T-cell (primary cell): ENCODE measurements around the gene CEMIP. TPM values are rescaled to one million over a fixed set of nuclear protein-coding genes. Genes with fewer than 3 reads are reported as not detected.

ENCODE experiments used
- ATAC-seq, 4 experiments: fragments of 200-7000 bp in 3 of 4; fragments of 150-1000 bp in 1 of 4; cut with Tn5 transposase; replicated peaks in 1 of 4; 1 replicate in 3 of 4; 2 replicates in 1 of 4; pipeline ENCODE4 v1.10.0; 2021; ENCODE audit warnings: moderate library complexity in 3 of 4, mild to moderate bottlenecking in 2 of 4, moderate number of reproducible peaks in 1 of 4
- CTCF ChIA-PET, 2 donors: fragments of 300-600 bp; sonication (Branson Sonifier 250); formaldehyde crosslinking; loops; one replicate each; lab custom pipeline; 2022; ENCODE audit warnings: antibody characterized with exemption in 2 of 2; lab: Charles Lee
- POLR2A ChIA-PET, 2 donors: fragments of 300-600 bp; sonication (Branson Sonifier 250); formaldehyde crosslinking; loops; one replicate each; lab custom pipeline; 2022; ENCODE audit warnings: antibody characterized with exemption in 2 of 2; lab: Charles Lee
- DNase-seq, 35 experiments: peaks; one replicate each; pipeline versions ENCODE4 v3.0.0 to v3.0.0-alpha.2; 2013 to 2023
- H3K27ac ChIP-seq: one replicate; pipeline ENCODE4 v1.5.1; 2013; ENCODE audit warnings: low read length
- H3K27me3 ChIP-seq, 2 experiments: replicated peaks in 1 of 2; 1 replicate in 1 of 2; 2 replicates in 1 of 2; pipeline versions ENCODE4 v1.6.1 to v1.7.0; 2013; ENCODE audit warnings: low read length in 1 of 2, mixed read lengths in 1 of 2; ENCODE audit not compliant: control insufficient read depth in 2 of 2, insufficient read depth in 2 of 2; ENCODE audit errors: extremely low read depth in 1 of 2
- H3K36me3 ChIP-seq, 2 donors: 1 replicate in 1 of 2; 2 replicates in 1 of 2; pipeline versions ENCODE4 v1.6.1 to v1.7.0; 2013; ENCODE audit warnings: low read length in 1 of 2; ENCODE audit not compliant: control insufficient read depth in 2 of 2, insufficient read depth in 1 of 2; ENCODE audit errors: extremely low read depth in 1 of 2
- H3K4me1 ChIP-seq, 2 experiments: 1 replicate in 1 of 2; 2 replicates in 1 of 2; pipeline versions ENCODE4 v1.6.1 to v1.7.0; 2013; ENCODE audit warnings: low read length in 2 of 2, mixed read lengths in 1 of 2; ENCODE audit not compliant: insufficient read depth in 2 of 2, control insufficient read depth in 1 of 2; ENCODE audit errors: extremely low read depth in 1 of 2
- H3K4me3 ChIP-seq, 2 donors: 1 replicate in 1 of 2; 2 replicates in 1 of 2; pipeline versions ENCODE4 v1.5.1 to v1.7.0; 2013; ENCODE audit warnings: mild to moderate bottlenecking in 2 of 2, low read length in 1 of 2, moderate library complexity in 1 of 2; ENCODE audit not compliant: control insufficient read depth in 1 of 2; ENCODE audit errors: extremely low read depth in 1 of 2
- H3K9me3 ChIP-seq: 2 replicates; pipeline ENCODE4 v1.7.0; 2013
- H3K27ac Mint-ChIP-seq, 2 donors: one replicate each; pipeline ENCODE4 v1.8.0; 2020 to 2021; ENCODE audit warnings: mild to moderate bottlenecking in 2 of 2, mixed read lengths in 2 of 2
- H3K27me3 Mint-ChIP-seq, 2 donors: one replicate each; pipeline ENCODE4 v1.8.0; 2021 to 2022; ENCODE audit warnings: mixed read lengths in 2 of 2
- H3K36me3 Mint-ChIP-seq: one replicate; pipeline ENCODE4 v1.8.0; 2021; ENCODE audit warnings: mixed read lengths
- H3K4me1 Mint-ChIP-seq, 3 donors: one replicate each; pipeline ENCODE4 v1.8.0; 2020 to 2022; ENCODE audit warnings: mixed read lengths in 3 of 3, mild to moderate bottlenecking in 1 of 3
- H3K4me3 Mint-ChIP-seq, 3 donors: one replicate each; pipeline ENCODE4 v1.8.0; 2020 to 2022; ENCODE audit warnings: mild to moderate bottlenecking in 3 of 3, mixed read lengths in 3 of 3, moderate library complexity in 3 of 3
- H3K9me3 Mint-ChIP-seq, 3 donors: one replicate each; pipeline ENCODE4 v1.8.0; 2020 to 2022; ENCODE audit warnings: mixed read lengths in 3 of 3
- WGBS: methylation state at CpG from one replicate; pipeline ENCODE4 v1.1.5; 2013; ENCODE audit warnings: missing lambda C conversion rate; ENCODE audit not compliant: insufficient coverage; 5-methylcytosine and 5-hydroxymethylcytosine counted together
- total RNA-seq, 35 experiments: library from RNA in 6 of 35; stranded (reverse) in 6 of 35; fragments of 120-200 nt in 1 of 35; gene quantifications; one replicate each; pipeline versions ENCODE4 v1.2.1 to v1.2.4 and lab custom pipeline; 2013 to 2026

The CEMIP gene
- total RNA-seq, 5 donors from 2014 or later (not counting 1 experiment from before 2014, with no cell fraction given), result 0.63 to 1.2 (median 1.2) TPM; not detected in 2

DNA sequence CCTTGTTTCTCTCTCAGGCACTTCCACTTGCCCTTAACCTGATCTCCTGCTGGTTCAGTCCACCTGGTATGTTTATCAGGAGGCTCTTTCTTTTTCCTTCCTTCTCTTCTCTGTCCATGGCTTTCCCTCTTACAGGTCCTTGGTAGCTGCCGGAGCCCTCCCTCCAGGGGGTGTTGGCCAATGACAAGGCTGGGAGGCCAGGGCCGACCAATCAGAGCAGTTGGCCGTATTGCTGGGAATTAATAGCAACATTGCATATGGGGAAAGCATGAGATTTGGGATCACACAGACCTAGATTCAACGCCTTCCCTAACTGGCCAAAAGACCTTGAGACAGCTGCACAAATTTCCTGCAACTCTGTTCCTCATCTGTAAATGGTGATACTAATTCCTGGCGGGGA, 62.4 kb downstream of the CEMIP start:
- POLR2A ChIA-PET, result no interaction called here
- CTCF ChIA-PET, result no interaction called here
- peaks cover 39 to 43% of the 10 kb centered on the region in 2 donors for H3K27me3 Mint-ChIP-seq

DNA sequence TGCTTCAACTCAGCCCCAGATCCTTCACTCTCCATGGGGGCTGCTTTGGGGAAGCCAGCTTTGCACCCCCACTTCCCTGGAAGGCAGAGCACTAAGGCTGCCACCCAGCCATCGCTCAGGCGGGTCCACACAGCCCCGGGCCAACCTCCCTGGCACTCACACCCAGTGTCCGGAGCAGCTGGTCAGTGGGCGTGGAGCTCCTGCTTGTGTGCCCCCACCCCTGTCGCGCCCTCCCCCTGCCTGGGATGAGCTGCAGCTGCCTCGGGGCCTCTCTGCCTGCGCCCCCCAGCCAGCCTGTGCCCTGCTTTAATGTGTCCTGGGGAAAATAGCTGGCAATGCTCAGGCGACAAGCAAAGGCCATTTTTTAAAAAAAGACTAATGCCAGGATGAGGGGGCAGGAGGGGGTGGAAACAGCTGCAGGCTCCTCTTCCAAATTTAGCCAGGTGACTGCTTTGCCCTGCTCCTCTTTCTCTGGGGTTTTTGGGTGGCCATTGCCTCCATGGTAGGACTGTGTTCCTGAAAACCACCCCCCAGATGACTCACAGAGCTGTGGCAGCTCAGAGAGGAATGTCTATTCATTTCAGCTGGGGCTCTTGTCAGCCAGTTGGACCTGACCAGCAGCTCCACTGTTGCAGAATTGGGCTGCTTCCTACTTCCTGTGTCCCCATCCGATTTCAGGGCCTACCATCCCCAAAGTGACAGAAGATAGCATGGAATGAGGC, 65.0 kb downstream of the CEMIP start:
- Histone ChIP-seq H3K27me3 (peaks cover 0 to 47% of the 10 kb centered on the region in 2 experiments), H3K4me3 (no peak overlapping the region), H3K27ac (no peak overlapping the region), H3K4me1 (no peaks in the 10 kb centered on the region), H3K36me3 (no peaks in the 10 kb centered on the region), H3K9me3 (no peaks in the 10 kb centered on the region)
- no peak overlapping the region for H3K27ac Mint-ChIP-seq
- DNase-seq, result no peak
- no peak overlapping the region for H3K4me3 Mint-ChIP-seq
- H3K36me3 Mint-ChIP-seq, result no peaks in the 10 kb centered on the region
- no peak for ATAC-seq
- no peaks in the 10 kb centered on the region for H3K9me3 Mint-ChIP-seq
- no peaks in the 10 kb centered on the region for H3K4me1 Mint-ChIP-seq
- ChIA-PET POLR2A (interaction anchor here in 1 of 2 donors (0.6 kb wide), 1 partner anchor 21 kb away, joined by 3 read pairs; no protein-coding TSS in a partner anchor), CTCF (no interaction called here)
- WGBS, result 76% methylated on average over 10 of the region's 11 CpGs
- H3K27me3 Mint-ChIP-seq, result peaks cover 27 to 39% of the 10 kb centered on the region in 2 donors

More for the DNA sequence above, 62.4 kb downstream of the CEMIP start:
- Histone ChIP-seq H3K27ac (no peak overlapping the region), H3K27me3 (peaks cover 0 to 49% of the 10 kb centered on the region in 2 experiments), H3K4me1 (no peaks in the 10 kb centered on the region), H3K36me3 (no peaks in the 10 kb centered on the region), H3K4me3 (no peak overlapping the region), H3K9me3 (no peaks in the 10 kb centered on the region)
- WGBS, result 85% methylated on average over 4 of the region's 5 CpGs
- Mint-ChIP-seq H3K4me1 (no peaks in the 10 kb centered on the region), H3K36me3 (no peaks in the 10 kb centered on the region), H3K4me3 (no peak overlapping the region), H3K27ac (no peak overlapping the region), H3K9me3 (no peaks in the 10 kb centered on the region)
- ATAC-seq, result no peak
- DNase-seq, result no peak

DNA sequence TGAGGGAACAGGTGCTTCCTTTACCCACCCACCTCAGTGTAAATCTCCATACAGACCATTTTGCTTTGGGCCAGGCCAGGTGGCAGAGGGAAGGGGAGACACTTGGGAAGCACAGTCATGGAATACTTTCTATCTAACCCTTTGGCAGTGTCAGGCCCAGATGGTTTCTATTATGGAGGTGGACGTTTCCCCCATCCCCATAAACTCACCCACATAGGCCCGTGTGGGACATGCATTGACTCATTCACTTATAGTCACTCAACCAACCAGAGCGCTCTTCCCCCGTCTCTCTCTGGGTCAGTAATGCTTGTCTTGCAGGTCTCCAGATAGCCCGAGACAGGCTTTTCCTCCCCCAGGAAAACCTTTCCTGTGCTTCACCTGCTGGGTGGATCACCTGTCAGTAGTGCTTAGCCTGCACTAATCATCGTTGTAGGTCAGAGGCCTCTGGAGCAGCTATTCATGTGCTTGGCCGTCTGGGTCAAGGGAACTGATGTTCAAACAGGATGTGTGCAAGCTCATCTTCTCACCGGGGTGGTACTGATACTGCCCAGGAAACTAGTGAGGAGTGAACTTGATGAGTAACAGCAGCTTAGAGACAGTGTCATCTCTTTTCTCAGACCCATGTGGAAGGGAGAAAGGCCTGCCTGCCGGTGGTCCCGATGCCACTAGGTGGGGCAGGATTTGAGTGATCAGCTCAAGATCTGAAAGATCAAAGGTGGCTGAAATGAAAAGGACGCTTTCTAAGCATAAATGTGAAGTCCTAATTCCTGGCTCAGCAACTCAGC, 67.1 kb downstream of the CEMIP start:
- H3K27ac Mint-ChIP-seq, result no peak overlapping the region
- H3K27ac ChIP-seq, result no peak overlapping the region
- DNase-seq, result no peak
- H3K36me3 ChIP-seq, result no peaks in the 10 kb centered on the region
- CTCF ChIA-PET, result no interaction called here
- H3K4me3 ChIP-seq, result no peak overlapping the region
- H3K36me3 Mint-ChIP-seq, result no peaks in the 10 kb centered on the region
- peaks cover 35 to 45% of the 10 kb centered on the region in 2 donors for H3K27me3 Mint-ChIP-seq
- H3K27me3 ChIP-seq, result peaks cover 0 to 46% of the 10 kb centered on the region in 2 experiments
- H3K4me1 ChIP-seq, result no peaks in the 10 kb centered on the region
- H3K9me3 ChIP-seq, result no peaks in the 10 kb centered on the region
- H3K4me1 Mint-ChIP-seq, result no peaks in the 10 kb centered on the region
- ATAC-seq, result no peak
- POLR2A ChIA-PET, result no interaction called here
- no peaks in the 10 kb centered on the region for H3K9me3 Mint-ChIP-seq
- 79% methylated on average over 10 of the region's 11 CpGs for WGBS
- H3K4me3 Mint-ChIP-seq, result no peak overlapping the region

DNA sequence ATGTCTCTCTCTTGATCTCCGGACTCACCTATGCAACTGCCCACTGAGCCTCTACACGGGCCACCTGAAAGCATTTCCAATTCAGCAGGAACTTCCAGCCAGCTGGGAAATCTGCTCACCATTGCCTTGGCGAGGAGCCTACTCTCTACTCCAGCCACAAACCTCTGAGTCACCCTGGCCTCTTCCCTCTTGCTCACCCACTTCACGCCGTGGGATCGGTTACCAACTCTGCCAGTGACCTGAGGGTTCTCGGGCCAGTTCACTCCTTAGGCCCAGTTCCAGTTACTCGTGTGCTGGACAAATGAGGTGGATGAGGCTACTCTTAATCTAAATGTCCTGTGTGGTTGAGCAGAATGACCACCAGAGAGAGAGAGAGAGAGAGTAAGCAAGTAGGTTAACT, 70.1 kb downstream of the CEMIP start:
- Mint-ChIP-seq H3K4me1 (no peaks in the 10 kb centered on the region), H3K27me3 (peaks cover 26 to 36% of the 10 kb centered on the region in 2 donors), H3K4me3 (no peak overlapping the region), H3K27ac (no peak overlapping the region), H3K36me3 (no peaks in the 10 kb centered on the region), H3K9me3 (no peaks in the 10 kb centered on the region)
- CTCF ChIA-PET, result no interaction called here
- H3K27me3 ChIP-seq, result peaks cover 0 to 34% of the 10 kb centered on the region in 2 experiments
- no peak overlapping the region for H3K4me3 ChIP-seq
- DNase-seq, result no peak
- ATAC-seq, result no peak
- no peaks in the 10 kb centered on the region for H3K36me3 ChIP-seq
- POLR2A ChIA-PET, result no interaction called here
- H3K4me1 ChIP-seq, result no peaks in the 10 kb centered on the region
- H3K27ac ChIP-seq, result no peak overlapping the region
- WGBS, result 52% methylated on average over 4 of the region's 8 CpGs
- H3K9me3 ChIP-seq, result no peaks in the 10 kb centered on the region

DNA sequence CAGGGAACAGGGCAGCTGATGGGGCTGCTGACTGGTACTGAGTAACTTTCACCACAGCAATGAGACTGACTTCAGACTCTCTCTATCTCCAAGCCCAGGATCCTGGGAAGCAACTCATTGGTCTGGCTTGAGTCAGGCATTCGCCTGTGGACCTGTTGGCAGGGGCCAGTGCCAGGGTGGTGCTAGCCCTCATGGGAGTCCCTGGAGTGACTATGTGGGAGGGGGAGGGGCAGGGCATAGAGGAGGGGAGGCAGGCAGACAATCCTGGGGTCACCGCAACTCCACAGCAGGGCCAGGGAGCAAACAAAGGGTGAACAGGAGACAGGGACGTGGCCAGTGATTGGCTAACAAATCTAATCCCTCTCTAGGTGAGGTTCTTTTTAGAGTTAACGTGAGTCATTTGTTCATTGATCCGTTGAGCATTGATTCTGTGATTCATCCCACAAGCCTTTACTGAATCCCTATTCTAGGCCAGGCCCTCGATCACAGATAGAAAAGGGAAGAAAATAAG, 71.8 kb downstream of the CEMIP start:
- Mint-ChIP-seq H3K36me3 (no peaks in the 10 kb centered on the region), H3K9me3 (no peaks in the 10 kb centered on the region), H3K27ac (no peak overlapping the region), H3K4me3 (no peak overlapping the region), H3K4me1 (peaks cover 2 to 3% (median 2%) of the 10 kb centered on the region in 3 donors), H3K27me3 (peaks cover 19 to 29% of the 10 kb centered on the region in 2 donors)
- ChIA-PET POLR2A (no interaction called here), CTCF (no interaction called here)
- 67% methylated on average over 1 of the region's 6 CpGs for WGBS
- DNase-seq (no peak), ATAC-seq (no peak)
- no peak overlapping the region for H3K4me3 ChIP-seq
- no peaks in the 10 kb centered on the region for H3K36me3 ChIP-seq
- H3K27ac ChIP-seq, result no peak overlapping the region
- no peaks in the 10 kb centered on the region for H3K9me3 ChIP-seq
- H3K27me3 ChIP-seq, result peaks cover 0 to 34% of the 10 kb centered on the region in 2 experiments
- H3K4me1 ChIP-seq, result no peaks in the 10 kb centered on the region

DNA sequence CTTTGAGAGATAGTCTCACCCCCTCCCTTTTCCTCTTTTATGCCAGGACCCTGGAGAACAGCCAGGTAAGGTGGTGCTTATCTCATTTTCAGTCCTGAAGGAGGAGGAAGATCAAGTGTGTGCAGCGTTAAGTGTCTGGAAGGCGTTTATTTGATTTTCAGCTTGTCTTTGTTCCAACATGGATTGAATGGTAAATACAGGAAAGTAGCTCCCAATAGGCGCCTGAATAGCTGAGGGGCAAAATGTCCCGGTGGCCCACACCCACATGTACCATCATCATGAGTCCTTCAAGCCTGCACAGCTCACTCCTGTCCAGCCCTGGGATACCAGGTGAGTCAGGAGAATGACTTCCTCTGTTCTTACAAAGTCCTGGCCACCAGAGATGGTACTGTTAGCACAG, 73.5 kb downstream of the CEMIP start:
- peaks cover 0 to 30% of the 10 kb centered on the region in 2 experiments for H3K27me3 ChIP-seq
- H3K4me3 ChIP-seq, result no peak overlapping the region
- POLR2A ChIA-PET, result no interaction called here
- ATAC-seq, result no peak
- no peak overlapping the region for H3K27ac ChIP-seq
- H3K4me1 ChIP-seq, result peaks cover 8 to 10% of the 10 kb centered on the region in 2 experiments
- peaks cover 16 to 19% (median 18%) of the 10 kb centered on the region in 3 donors for H3K4me1 Mint-ChIP-seq
- H3K36me3 ChIP-seq, result no peaks in the 10 kb centered on the region
- CTCF ChIA-PET, result no interaction called here
- no peaks in the 10 kb centered on the region for H3K9me3 ChIP-seq
- H3K4me3 Mint-ChIP-seq, result no peak overlapping the region
- no peaks in the 10 kb centered on the region for H3K9me3 Mint-ChIP-seq
- H3K27me3 Mint-ChIP-seq, result peaks cover 14 to 16% of the 10 kb centered on the region in 2 donors
- 60% methylated on average over 1 of the region's 4 CpGs for WGBS
- DNase-seq, result no peak
- no peak overlapping the region for H3K27ac Mint-ChIP-seq
- no peaks in the 10 kb centered on the region for H3K36me3 Mint-ChIP-seq
